OCI-LY3 (cell line): ENCODE data around the gene ELL2.

Experiments
- H2AFZ ChIP-seq: fragments of 200-600, 300-600 bp; shearing (Covaris generic); 2 replicates; pipeline ENCODE4 v1.6.0; 2014; ENCODE audit warnings: antibody characterized with exemption, low read depth, low read length
- H3K27ac ChIP-seq: fragments of 200-600, 300-600 bp; sonication (generic); 2 replicates; pipeline ENCODE4 v1.5.1; 2014; ENCODE audit warnings: mild to moderate bottlenecking, low read length, moderate library complexity, mixed read lengths
- H3K27me3 ChIP-seq: fragments of 200-600, 300-600 bp; sonication (generic); 2 replicates; pipeline ENCODE4 v1.6.1; 2014; ENCODE audit warnings: low read depth, low read length, mixed read lengths
- H3K36me3 ChIP-seq: fragments of 200-600, 300-600 bp; sonication (generic); replicated peaks from 2 replicates; pipeline ENCODE3; 2014; ENCODE audit warnings: low read depth, low read length, mixed read lengths
- H3K4me1 ChIP-seq: fragments of 300-600, 200-600 bp; sonication (generic); 2 replicates; pipeline ENCODE4 v1.6.1; 2014; ENCODE audit warnings: low read length, mixed read lengths
- H3K4me2 ChIP-seq: fragments of 200-600, 300-600 bp; sonication (generic); 2 replicates; pipeline ENCODE4 v1.6.1; 2014; ENCODE audit warnings: low read length, mixed read lengths
- H3K4me3 ChIP-seq: fragments of 300-600, 200-600 bp; sonication (generic); 2 replicates; pipeline ENCODE4 v1.5.1; 2014; ENCODE audit warnings: antibody characterized with exemption, mild to moderate bottlenecking, low read length, moderate library complexity
- H3K79me2 ChIP-seq: fragments of 300-600, 200-600 bp; shearing (Covaris generic); 2 replicates; pipeline ENCODE4 v1.6.1; 2014; ENCODE audit warnings: mild to moderate bottlenecking, low read length, mixed read lengths
- H3K9ac ChIP-seq: fragments of 300-600, 200-600 bp; shearing (Covaris generic); 2 replicates; pipeline ENCODE4 v1.6.0; 2014; ENCODE audit warnings: mild to moderate bottlenecking, low read length, moderate library complexity
- H3K9me3 ChIP-seq: fragments of 200-600, 300-600 bp; shearing (Covaris generic); 2 replicates; pipeline ENCODE4 v1.6.1; 2014; ENCODE audit warnings: low read length, mixed read lengths; ENCODE audit not compliant: insufficient read depth
- H4K20me1 ChIP-seq: fragments of 200-600, 300-600 bp; sonication (generic); 2 replicates; pipeline ENCODE4 v1.6.1; 2016; ENCODE audit warnings: low read length, mixed read lengths; ENCODE audit not compliant: insufficient read depth
- EZH2phosphoT487 ChIP-seq: fragments of 200-600 bp; shearing (Covaris generic); IDR thresholded peaks from 2 replicates; pipeline ENCODE4 v1.6.1; 2018; ENCODE audit warnings: antibody characterized with exemption, mixed run types, low read depth
- TF ChIP-seq, protein P1 (sequence below): fragments of 200-600, 300-600 bp; sonication (generic); IDR thresholded peaks from 2 replicates; pipeline ENCODE4 v1.5.1; 2014; ENCODE audit warnings: antibody characterized with exemption, low read length, low read depth

Gene ELL2

GRCh38 chr5:95862671-95863382 is 98.8 kb downstream of the ELL2 start:
- H3K9me3 ChIP-seq, result no peaks in the 10 kb centered on the region
- 0 out of 2 replicates have a peak, but pooled peaks cover 5% of the 10 kb centered on the region for H3K27me3 ChIP-seq
- H3K4me2 ChIP-seq, result no peak overlapping the region
- H3K9ac ChIP-seq, result no peak overlapping the region
- no peak overlapping the region for H3K4me3 ChIP-seq
- H3K79me2 ChIP-seq, result no peaks in the 10 kb centered on the region
- peaks cover 17% of the 10 kb centered on the region for H3K4me1 ChIP-seq
- TF ChIP-seq, protein P1, sequence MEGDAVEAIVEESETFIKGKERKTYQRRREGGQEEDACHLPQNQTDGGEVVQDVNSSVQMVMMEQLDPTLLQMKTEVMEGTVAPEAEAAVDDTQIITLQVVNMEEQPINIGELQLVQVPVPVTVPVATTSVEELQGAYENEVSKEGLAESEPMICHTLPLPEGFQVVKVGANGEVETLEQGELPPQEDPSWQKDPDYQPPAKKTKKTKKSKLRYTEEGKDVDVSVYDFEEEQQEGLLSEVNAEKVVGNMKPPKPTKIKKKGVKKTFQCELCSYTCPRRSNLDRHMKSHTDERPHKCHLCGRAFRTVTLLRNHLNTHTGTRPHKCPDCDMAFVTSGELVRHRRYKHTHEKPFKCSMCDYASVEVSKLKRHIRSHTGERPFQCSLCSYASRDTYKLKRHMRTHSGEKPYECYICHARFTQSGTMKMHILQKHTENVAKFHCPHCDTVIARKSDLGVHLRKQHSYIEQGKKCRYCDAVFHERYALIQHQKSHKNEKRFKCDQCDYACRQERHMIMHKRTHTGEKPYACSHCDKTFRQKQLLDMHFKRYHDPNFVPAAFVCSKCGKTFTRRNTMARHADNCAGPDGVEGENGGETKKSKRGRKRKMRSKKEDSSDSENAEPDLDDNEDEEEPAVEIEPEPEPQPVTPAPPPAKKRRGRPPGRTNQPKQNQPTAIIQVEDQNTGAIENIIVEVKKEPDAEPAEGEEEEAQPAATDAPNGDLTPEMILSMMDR, result no peak
- no peak for TF ChIP-seq EZH2phosphoT487
- no peak overlapping the region for H3K27ac ChIP-seq
- H3K36me3 ChIP-seq, result no peaks in the 10 kb centered on the region
- no peak overlapping the region for H2AFZ ChIP-seq
- no peaks in the 10 kb centered on the region for H4K20me1 ChIP-seq

DNA sequence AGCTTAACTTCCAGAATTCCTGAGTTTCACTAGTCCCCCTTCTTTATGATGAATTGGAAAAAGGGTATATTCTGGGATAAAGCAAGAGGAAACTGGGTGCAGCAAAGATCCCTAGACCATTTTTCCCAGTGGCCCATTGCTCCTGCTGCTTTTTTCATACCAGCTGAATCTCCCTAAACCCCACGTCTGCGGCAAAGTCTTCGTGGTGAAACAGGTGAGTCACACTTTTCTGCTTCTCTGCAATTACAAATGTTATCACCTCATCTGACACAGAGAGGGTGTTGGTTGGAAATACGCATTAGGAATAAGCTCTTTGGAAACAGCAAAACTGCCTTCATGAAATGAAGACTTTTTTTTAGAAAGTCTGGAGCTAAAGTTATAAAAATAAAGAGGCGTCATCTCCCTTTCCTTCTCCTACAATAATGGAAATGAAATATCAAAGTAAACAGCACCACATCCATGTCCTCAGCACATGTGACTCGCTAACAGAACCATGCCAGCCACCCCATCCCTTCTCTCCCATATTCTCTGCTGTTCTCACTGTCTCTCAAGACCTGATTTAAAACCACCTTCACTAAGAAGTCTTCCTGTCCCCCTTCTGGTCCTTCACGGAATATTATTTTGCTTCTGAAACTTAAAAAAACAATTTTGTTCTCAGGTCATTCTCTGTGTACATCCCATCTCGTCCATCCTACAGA is 99.6 kb downstream of the ELL2 start:
- Histone ChIP-seq H3K4me2 (no peak overlapping the region), H3K27me3 (0 out of 2 replicates have a peak, but pooled peaks cover 5% of the 10 kb centered on the region), H3K27ac (no peak overlapping the region), H3K9me3 (no peaks in the 10 kb centered on the region), H3K79me2 (no peaks in the 10 kb centered on the region), H3K4me1 (peaks cover 17% of the 10 kb centered on the region), H4K20me1 (no peaks in the 10 kb centered on the region), H2AFZ (no peak overlapping the region), H3K36me3 (no peaks in the 10 kb centered on the region), H3K4me3 (no peak overlapping the region; the same call in 1 of the 2 replicates), H3K9ac (no peak overlapping the region)
- no peak for TF ChIP-seq EZH2phosphoT487
- TF ChIP-seq, protein P1, result no peak

GRCh38 chr5:95861221-95861863 is 100.3 kb downstream of the ELL2 start:
- peaks cover 17% of the 10 kb centered on the region for H3K4me1 ChIP-seq
- peak overlapping the region; percentile 32 for H3K4me3 ChIP-seq
- H3K9ac ChIP-seq, result no peak overlapping the region
- no peaks in the 10 kb centered on the region for H3K36me3 ChIP-seq
- H2AFZ ChIP-seq, result 0 out of 2 replicates have a peak overlapping the region, but pooled peaks have one; percentile 34
- no peaks in the 10 kb centered on the region for H3K79me2 ChIP-seq
- 0 out of 2 replicates have a peak, but pooled peaks cover 5% of the 10 kb centered on the region for H3K27me3 ChIP-seq
- H3K4me2 ChIP-seq, result peak overlapping the region; percentile 65
- TF ChIP-seq, protein P1, result no peak
- TF ChIP-seq EZH2phosphoT487, result no peak
- no peaks in the 10 kb centered on the region for H4K20me1 ChIP-seq
- H3K27ac ChIP-seq, result no peak overlapping the region
- H3K9me3 ChIP-seq, result no peaks in the 10 kb centered on the region

GRCh38 chr5:95859661-95860060 is 102.0 kb downstream of the ELL2 start:
- H2AFZ ChIP-seq, result no peak overlapping the region
- no peak overlapping the region for H3K4me3 ChIP-seq
- 0 out of 2 replicates have a peak, but pooled peaks cover 5% of the 10 kb centered on the region for H3K27me3 ChIP-seq
- no peaks in the 10 kb centered on the region for H3K36me3 ChIP-seq
- no peaks in the 10 kb centered on the region for H3K79me2 ChIP-seq
- no peaks in the 10 kb centered on the region for H3K9me3 ChIP-seq
- H3K27ac ChIP-seq, result no peak overlapping the region
- no peak overlapping the region for H3K9ac ChIP-seq
- TF ChIP-seq, protein P1, result no peak
- no peak for TF ChIP-seq EZH2phosphoT487
- no peaks in the 10 kb centered on the region for H4K20me1 ChIP-seq
- no peak overlapping the region for H3K4me2 ChIP-seq
- peaks cover 17% of the 10 kb centered on the region for H3K4me1 ChIP-seq
